Skeletal muscle tissue (tissue), 4 donors: ENCODE results near the gene NEDD4L. TPM values are rescaled to one million over a fixed set of nuclear protein-coding genes. Genes with fewer than 3 reads are reported as not detected.

ENCODE experiments used
- H3K27ac ChIP-seq: one replicate; pipeline ENCODE4 v1.7.0; 2013; ENCODE audit warnings: mild to moderate bottlenecking, low read depth, low read length, inconsistent platforms
- H3K27me3 ChIP-seq, 3 donors: one replicate each; pipeline ENCODE4 v1.7.0; 2013; ENCODE audit warnings: low read length in 3 of 3; ENCODE audit not compliant: control insufficient read depth in 3 of 3, insufficient read depth in 3 of 3
- H3K36me3 ChIP-seq, 3 donors: one replicate each; pipeline ENCODE4 v1.7.0; 2013; ENCODE audit warnings: low read length in 3 of 3; ENCODE audit not compliant: control insufficient read depth in 3 of 3, insufficient read depth in 3 of 3
- H3K4me1 ChIP-seq, 3 donors: one replicate each; pipeline ENCODE4 v1.7.0; 2013; ENCODE audit warnings: low read length in 3 of 3, mild to moderate bottlenecking in 3 of 3; ENCODE audit not compliant: control insufficient read depth in 3 of 3, insufficient read depth in 3 of 3
- H3K4me3 ChIP-seq, 3 donors: one replicate each; pipeline ENCODE4 v1.7.0; 2013; ENCODE audit warnings: low read length in 3 of 3
- H3K9ac ChIP-seq, 3 donors: one replicate each; pipeline ENCODE4 v1.7.0; 2013; ENCODE audit warnings: low read length in 3 of 3, mild to moderate bottlenecking in 3 of 3, moderate library complexity in 2 of 3, low read depth in 1 of 3
- H3K9me3 ChIP-seq, 3 donors: one replicate each; pipeline ENCODE4 v1.7.0; 2013; ENCODE audit warnings: low read length in 3 of 3; ENCODE audit not compliant: control insufficient read depth in 3 of 3
- total RNA-seq: library from RNA; depleted of rRNA; stranded (reverse); fragments of >200 nt; gene quantifications from one replicate; pipeline ENCODE4 v1.2.3, GENCODE V29; 2014
- donor health status: Osteomylitis.

The NEDD4L gene
- total RNA-seq, 1 donor from 2014 or later: 34.4 TPM

- Histone ChIP-seq H3K9me3 (no peaks in the 10 kb centered on the region), H3K4me1 (no peaks in the 10 kb centered on the region), H3K27me3 (no peaks in the 10 kb centered on the region), H3K4me3 (no peak overlapping the region), H3K9ac (no peak overlapping the region), H3K36me3 (no peaks in the 10 kb centered on the region), H3K27ac (no peak overlapping the region)
Measured at GRCh38 chr18:58112174-58112573, 68.1 kb downstream of the NEDD4L start.

GRCh38 chr18:58113337-58113736, 69.3 kb downstream of the NEDD4L start:
- no peak overlapping the region for H3K4me3 ChIP-seq
- H3K9me3 ChIP-seq: no peaks in the 10 kb centered on the region
- H3K4me1 ChIP-seq: no peaks in the 10 kb centered on the region
- no peak overlapping the region for H3K27ac ChIP-seq
- no peaks in the 10 kb centered on the region for H3K27me3 ChIP-seq
- H3K9ac ChIP-seq: no peak overlapping the region
- no peaks in the 10 kb centered on the region for H3K36me3 ChIP-seq

GRCh38 chr18:58114766-58115165, 70.7 kb downstream of the NEDD4L start:
- H3K4me1 ChIP-seq: no peaks in the 10 kb centered on the region
- H3K9me3 ChIP-seq: no peaks in the 10 kb centered on the region
- no peak overlapping the region for H3K9ac ChIP-seq
- no peaks in the 10 kb centered on the region for H3K27me3 ChIP-seq
- no peaks in the 10 kb centered on the region for H3K36me3 ChIP-seq
- no peak overlapping the region for H3K4me3 ChIP-seq
- H3K27ac ChIP-seq: no peak overlapping the region

- Histone ChIP-seq H3K4me1 (no peaks in the 10 kb centered on the region), H3K36me3 (no peaks in the 10 kb centered on the region), H3K9ac (no peak overlapping the region), H3K9me3 (no peaks in the 10 kb centered on the region), H3K27ac (no peak overlapping the region), H3K27me3 (no peaks in the 10 kb centered on the region), H3K4me3 (no peak overlapping the region)
Measured at GRCh38 chr18:58116818-58117217, 72.8 kb downstream of the NEDD4L start.

GRCh38 chr18:58117786-58118403, 73.9 kb downstream of the NEDD4L start:
- Histone ChIP-seq H3K36me3 (no peaks in the 10 kb centered on the region), H3K9ac (no peak overlapping the region), H3K27ac (no peak overlapping the region), H3K4me3 (no peak overlapping the region), H3K9me3 (no peaks in the 10 kb centered on the region), H3K27me3 (peaks cover 0 to under 1% (median 0%) of the 10 kb centered on the region in 3 donors), H3K4me1 (no peaks in the 10 kb centered on the region)

- H3K9ac ChIP-seq: no peak overlapping the region
- no peak overlapping the region for H3K27ac ChIP-seq
- H3K4me3 ChIP-seq: no peak overlapping the region
- H3K9me3 ChIP-seq: no peaks in the 10 kb centered on the region
- peaks cover 0 to 4% (median 0%) of the 10 kb centered on the region in 3 donors for H3K27me3 ChIP-seq
- H3K36me3 ChIP-seq: no peaks in the 10 kb centered on the region
- no peaks in the 10 kb centered on the region for H3K4me1 ChIP-seq
Measured at GRCh38 chr18:58118536-58118935, 74.5 kb downstream of the NEDD4L start.

- no peak overlapping the region for H3K27ac ChIP-seq
- peaks cover 0 to 4% (median 0%) of the 10 kb centered on the region in 3 donors for H3K27me3 ChIP-seq
- no peaks in the 10 kb centered on the region for H3K9me3 ChIP-seq
- H3K4me1 ChIP-seq: no peaks in the 10 kb centered on the region
- no peaks in the 10 kb centered on the region for H3K36me3 ChIP-seq
- H3K9ac ChIP-seq: no peak overlapping the region
- H3K4me3 ChIP-seq: no peak overlapping the region
Measured at GRCh38 chr18:58119819-58120218, 75.8 kb downstream of the NEDD4L start.

GRCh38 chr18:58124475-58124874, 80.4 kb downstream of the NEDD4L start:
- H3K27ac ChIP-seq: no peak overlapping the region
- H3K4me3 ChIP-seq: no peak overlapping the region
- no peaks in the 10 kb centered on the region for H3K4me1 ChIP-seq
- no peaks in the 10 kb centered on the region for H3K9me3 ChIP-seq
- H3K36me3 ChIP-seq: no peaks in the 10 kb centered on the region
- peaks cover 0 to 4% (median 0%) of the 10 kb centered on the region in 3 donors for H3K27me3 ChIP-seq
- H3K9ac ChIP-seq: no peak overlapping the region

- Histone ChIP-seq H3K4me1 (no peaks in the 10 kb centered on the region), H3K27me3 (peaks cover 0 to 4% (median 0%) of the 10 kb centered on the region in 3 donors), H3K27ac (no peak overlapping the region), H3K9me3 (no peaks in the 10 kb centered on the region), H3K4me3 (no peak overlapping the region), H3K36me3 (no peaks in the 10 kb centered on the region), H3K9ac (no peak overlapping the region)
Measured at GRCh38 chr18:58125183-58125582, 81.2 kb downstream of the NEDD4L start.

GRCh38 chr18:58125756-58126155, 81.7 kb downstream of the NEDD4L start:
- Histone ChIP-seq H3K4me3 (no peak overlapping the region), H3K9ac (no peak overlapping the region), H3K27ac (no peak overlapping the region), H3K27me3 (peaks cover 0 to 4% (median 0%) of the 10 kb centered on the region in 3 donors), H3K9me3 (no peaks in the 10 kb centered on the region), H3K4me1 (no peaks in the 10 kb centered on the region), H3K36me3 (no peaks in the 10 kb centered on the region)
